ENCODE results near the gene HNRNPA1L2. TPM values are rescaled to one million over a fixed set of nuclear protein-coding genes. Genes with fewer than 3 reads are reported as not detected.
"Not testable (repeated sequence)": the region's sequence is repeated elsewhere in the genome, so short reads cannot be mapped to it uniquely, and the experiment has no call there.

The HNRNPA1L2 gene
- total RNA-seq, 1 donor from 2014 or later = 11.6 TPM

DNA sequence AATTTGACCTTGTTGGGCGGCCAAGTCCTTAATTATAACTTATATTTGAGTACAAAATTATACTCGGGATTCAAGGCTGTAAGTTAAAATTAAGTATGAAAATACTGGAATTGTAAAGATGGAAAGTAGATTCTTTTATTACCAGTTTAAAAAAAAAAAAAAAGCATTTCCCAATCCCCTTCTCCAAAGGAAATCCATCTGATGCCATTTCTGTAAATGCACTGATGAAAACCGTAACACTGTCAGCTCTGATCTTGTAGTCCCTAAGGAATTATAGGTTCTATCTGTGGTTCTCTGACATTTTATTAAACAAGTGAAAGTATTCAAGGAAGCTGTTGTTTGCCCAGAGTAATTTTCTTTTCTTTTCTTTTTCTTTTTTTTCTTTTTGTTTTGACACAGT is 41.6 kb upstream of the HNRNPA1L2 start:
- peak overlapping the region; percentile 41 for H3K27ac Mint-ChIP-seq
- H3K4me3 Mint-ChIP-seq = peak overlapping the region; percentile 87
- H3K36me3 Mint-ChIP-seq = peaks cover 5% of the 10 kb centered on the region
- peaks cover 25% of the 10 kb centered on the region for H3K4me1 Mint-ChIP-seq (ENCODE audit: unreplicated experiment)
- no peaks in the 10 kb centered on the region for H3K9me3 Mint-ChIP-seq
- no peak for DNase-seq (ENCODE audit: extremely low spot score, unreplicated experiment)
- H3K27me3 Mint-ChIP-seq = no peaks in the 10 kb centered on the region
- TF ChIP-seq, protein P1, sequence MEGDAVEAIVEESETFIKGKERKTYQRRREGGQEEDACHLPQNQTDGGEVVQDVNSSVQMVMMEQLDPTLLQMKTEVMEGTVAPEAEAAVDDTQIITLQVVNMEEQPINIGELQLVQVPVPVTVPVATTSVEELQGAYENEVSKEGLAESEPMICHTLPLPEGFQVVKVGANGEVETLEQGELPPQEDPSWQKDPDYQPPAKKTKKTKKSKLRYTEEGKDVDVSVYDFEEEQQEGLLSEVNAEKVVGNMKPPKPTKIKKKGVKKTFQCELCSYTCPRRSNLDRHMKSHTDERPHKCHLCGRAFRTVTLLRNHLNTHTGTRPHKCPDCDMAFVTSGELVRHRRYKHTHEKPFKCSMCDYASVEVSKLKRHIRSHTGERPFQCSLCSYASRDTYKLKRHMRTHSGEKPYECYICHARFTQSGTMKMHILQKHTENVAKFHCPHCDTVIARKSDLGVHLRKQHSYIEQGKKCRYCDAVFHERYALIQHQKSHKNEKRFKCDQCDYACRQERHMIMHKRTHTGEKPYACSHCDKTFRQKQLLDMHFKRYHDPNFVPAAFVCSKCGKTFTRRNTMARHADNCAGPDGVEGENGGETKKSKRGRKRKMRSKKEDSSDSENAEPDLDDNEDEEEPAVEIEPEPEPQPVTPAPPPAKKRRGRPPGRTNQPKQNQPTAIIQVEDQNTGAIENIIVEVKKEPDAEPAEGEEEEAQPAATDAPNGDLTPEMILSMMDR (conservative IDR thresholded peaks at IDR 0.05) = no peak

DNA sequence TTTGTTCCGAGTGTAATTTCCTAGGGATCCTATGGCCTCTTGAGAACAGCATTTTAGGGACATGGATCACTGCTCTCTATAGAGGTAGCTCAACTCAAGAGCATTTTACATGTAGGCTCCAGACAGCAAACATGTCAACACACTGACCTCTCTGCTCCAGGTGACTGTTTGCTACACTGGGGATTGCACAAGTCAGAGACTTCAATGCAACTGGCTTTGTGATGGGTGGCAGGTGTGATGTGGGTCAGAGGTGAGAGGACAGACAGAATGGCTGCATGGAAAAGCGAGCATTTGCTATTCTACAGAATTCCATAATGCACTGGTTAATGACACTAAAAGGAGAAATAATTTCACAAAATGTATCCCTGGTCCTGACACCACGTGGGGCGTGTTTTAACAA is 38.9 kb upstream of the HNRNPA1L2 start:
- H3K4me1 Mint-ChIP-seq (ENCODE audit: unreplicated experiment) = peaks cover 30% of the 10 kb centered on the region
- not testable (repeated sequence) for H3K27ac Mint-ChIP-seq; H3K27me3 Mint-ChIP-seq; H3K36me3 Mint-ChIP-seq; DNase-seq (ENCODE audit: extremely low spot score, unreplicated experiment); H3K9me3 Mint-ChIP-seq
- H3K4me3 Mint-ChIP-seq = peak overlapping the region; percentile 51

- not testable (repeated sequence) for H3K27ac Mint-ChIP-seq; DNase-seq (ENCODE audit: extremely low spot score, unreplicated experiment); H3K27me3 Mint-ChIP-seq; H3K9me3 Mint-ChIP-seq; H3K4me3 Mint-ChIP-seq; H3K36me3 Mint-ChIP-seq
- peaks cover 24% of the 10 kb centered on the region for H3K4me1 Mint-ChIP-seq (ENCODE audit: unreplicated experiment)
Measured at GRCh38 chr13:52606126-52606525, 36.1 kb upstream of the HNRNPA1L2 start.

GRCh38 chr13:52606795-52607194 is 35.4 kb upstream of the HNRNPA1L2 start:
- DNase-seq (ENCODE audit: extremely low spot score, unreplicated experiment); H3K9me3 Mint-ChIP-seq; H3K36me3 Mint-ChIP-seq; H3K27me3 Mint-ChIP-seq; H3K27ac Mint-ChIP-seq; H3K4me3 Mint-ChIP-seq: not testable (repeated sequence)
- H3K4me1 Mint-ChIP-seq (ENCODE audit: unreplicated experiment) = peaks cover 24% of the 10 kb centered on the region

GRCh38 chr13:52608184-52608583 is 34.0 kb upstream of the HNRNPA1L2 start:
- not testable (repeated sequence) for DNase-seq (ENCODE audit: extremely low spot score, unreplicated experiment); H3K27ac Mint-ChIP-seq; H3K4me3 Mint-ChIP-seq; H3K9me3 Mint-ChIP-seq; H3K27me3 Mint-ChIP-seq; H3K36me3 Mint-ChIP-seq
- H3K4me1 Mint-ChIP-seq (ENCODE audit: unreplicated experiment) = peaks cover 16% of the 10 kb centered on the region

- not testable (repeated sequence) for H3K27ac Mint-ChIP-seq
Measured at GRCh38 chr13:52609013-52609606, 33.1 kb upstream of the HNRNPA1L2 start.

DNA sequence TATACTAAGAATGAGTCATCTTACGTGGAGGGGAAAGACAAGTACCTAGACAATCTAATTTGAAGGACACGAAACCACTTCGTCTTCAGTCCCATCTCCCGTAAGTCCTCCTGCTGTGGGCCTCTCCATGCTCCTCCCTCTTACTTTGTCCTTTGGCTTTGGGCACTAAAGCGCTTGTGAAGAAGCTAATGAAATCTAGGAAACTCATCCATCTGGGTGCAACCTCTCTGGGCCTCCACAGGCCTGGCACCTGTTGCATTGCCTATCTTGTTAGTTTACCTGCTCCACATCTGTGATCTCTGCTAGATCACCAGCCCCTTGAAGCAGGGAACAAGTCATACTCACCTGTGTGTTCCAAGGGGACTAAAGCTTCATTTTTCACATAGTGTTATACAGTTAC is 32.1 kb upstream of the HNRNPA1L2 start:
- not testable (repeated sequence) for H3K4me3 Mint-ChIP-seq; H3K9me3 Mint-ChIP-seq; H3K27ac Mint-ChIP-seq; H3K27me3 Mint-ChIP-seq; DNase-seq (ENCODE audit: extremely low spot score, unreplicated experiment); H3K36me3 Mint-ChIP-seq
- peaks cover 16% of the 10 kb centered on the region for H3K4me1 Mint-ChIP-seq (ENCODE audit: unreplicated experiment)

More at GRCh38 chr13:52609013-52609606, 33.1 kb upstream of the HNRNPA1L2 start:
- not testable (repeated sequence) for H3K9me3 Mint-ChIP-seq; H3K4me3 Mint-ChIP-seq; H3K27me3 Mint-ChIP-seq; H3K36me3 Mint-ChIP-seq; DNase-seq (ENCODE audit: extremely low spot score, unreplicated experiment)
- TF ChIP-seq, protein P1 (conservative IDR thresholded peaks at IDR 0.05) = peak; percentile 71
- H3K4me1 Mint-ChIP-seq (ENCODE audit: unreplicated experiment) = peaks cover 16% of the 10 kb centered on the region

GRCh38 chr13:52615134-52615801 is 27.0 kb upstream of the HNRNPA1L2 start:
- Mint-ChIP-seq H3K36me3 (no peaks in the 10 kb centered on the region), H3K9me3 (no peaks in the 10 kb centered on the region), H3K27me3 (no peaks in the 10 kb centered on the region), H3K27ac (no peak overlapping the region), H3K4me3 (peak overlapping the region; percentile 42), H3K4me1 (ENCODE audit: unreplicated experiment) (peaks cover 17% of the 10 kb centered on the region)
- DNase-seq (ENCODE audit: extremely low spot score, unreplicated experiment) = no peak
- TF ChIP-seq, protein P1 (conservative IDR thresholded peaks at IDR 0.05) = no peak
